ENCODE data around the gene ARFGAP3. TPM values are rescaled to one million over a fixed set of nuclear protein-coding genes. Genes with fewer than 3 reads are reported as not detected.

ARFGAP3 gene
- total RNA-seq, 1 donor from 2014 or later: 29.8 TPM

- no peaks in the 10 kb centered on the region for H3K9me3 Mint-ChIP-seq (ENCODE audit: unreplicated experiment)
- peak overlapping the region; percentile 16 for H3K4me3 Mint-ChIP-seq (ENCODE audit: unreplicated experiment)
- DNase-seq (ENCODE audit: low spot score): no peak
- H3K4me1 Mint-ChIP-seq (ENCODE audit: unreplicated experiment): peaks cover 8% of the 10 kb centered on the region
- H3K27ac Mint-ChIP-seq (ENCODE audit: unreplicated experiment): no peak overlapping the region
- H3K27me3 Mint-ChIP-seq (ENCODE audit: unreplicated experiment): no peaks in the 10 kb centered on the region
- H3K36me3 Mint-ChIP-seq (ENCODE audit: low read depth, unreplicated experiment): peaks cover 14% of the 10 kb centered on the region
- no peak for TF ChIP-seq CTCF (IDR thresholded peaks at IDR 0.05; ENCODE audit: unreplicated experiment)
Measured at GRCh38 chr22:42794551-42795510, 62.2 kb downstream of the ARFGAP3 start.

- H3K4me1 Mint-ChIP-seq (ENCODE audit: unreplicated experiment): peaks cover 8% of the 10 kb centered on the region
- DNase-seq (ENCODE audit: low spot score): no peak
- H3K27ac Mint-ChIP-seq (ENCODE audit: unreplicated experiment): no peak overlapping the region
Measured at GRCh38 chr22:42793848-42794405, 63.1 kb downstream of the ARFGAP3 start.

GRCh38 chr22:42792909-42793847 is 63.9 kb downstream of the ARFGAP3 start:
- TF ChIP-seq CTCF (IDR thresholded peaks at IDR 0.05; ENCODE audit: unreplicated experiment): no peak
- peaks cover 10% of the 10 kb centered on the region for H3K36me3 Mint-ChIP-seq (ENCODE audit: low read depth, unreplicated experiment)
- peaks cover 8% of the 10 kb centered on the region for H3K4me1 Mint-ChIP-seq (ENCODE audit: unreplicated experiment)
- H3K4me3 Mint-ChIP-seq (ENCODE audit: unreplicated experiment): no peak overlapping the region
- DNase-seq (ENCODE audit: low spot score): no peak
- H3K27ac Mint-ChIP-seq (ENCODE audit: unreplicated experiment): no peak overlapping the region
- no peaks in the 10 kb centered on the region for H3K27me3 Mint-ChIP-seq (ENCODE audit: unreplicated experiment)
- no peaks in the 10 kb centered on the region for H3K9me3 Mint-ChIP-seq (ENCODE audit: unreplicated experiment)

More at GRCh38 chr22:42793848-42794405, 63.1 kb downstream of the ARFGAP3 start:
- Mint-ChIP-seq H3K27me3 (ENCODE audit: unreplicated experiment) (no peaks in the 10 kb centered on the region), H3K9me3 (ENCODE audit: unreplicated experiment) (no peaks in the 10 kb centered on the region), H3K36me3 (ENCODE audit: low read depth, unreplicated experiment) (peaks cover 12% of the 10 kb centered on the region), H3K4me3 (ENCODE audit: unreplicated experiment) (no peak overlapping the region)
- no peak for TF ChIP-seq CTCF (IDR thresholded peaks at IDR 0.05; ENCODE audit: unreplicated experiment)

GRCh38 chr22:42792453-42792908 is 64.6 kb downstream of the ARFGAP3 start:
- Mint-ChIP-seq H3K9me3 (ENCODE audit: unreplicated experiment) (no peaks in the 10 kb centered on the region), H3K36me3 (ENCODE audit: low read depth, unreplicated experiment) (peaks cover 8% of the 10 kb centered on the region), H3K4me3 (ENCODE audit: unreplicated experiment) (no peak overlapping the region), H3K4me1 (ENCODE audit: unreplicated experiment) (peaks cover 9% of the 10 kb centered on the region), H3K27me3 (ENCODE audit: unreplicated experiment) (peaks cover 3% of the 10 kb centered on the region), H3K27ac (ENCODE audit: unreplicated experiment) (no peak overlapping the region)
- no peak for DNase-seq (ENCODE audit: low spot score)
- no peak for TF ChIP-seq CTCF (IDR thresholded peaks at IDR 0.05; ENCODE audit: unreplicated experiment)

Measured in endothelial cell (in vitro differentiated cells).